Measurements from ENCODE around the gene SORCS1. TPM values are rescaled to one million over a fixed set of nuclear protein-coding genes. Genes with fewer than 3 reads are reported as not detected.

SORCS1 gene
- total RNA-seq, 1 donor from 2014 or later, result not detected

GRCh38 chr10:106992055-106992454, 172.5 kb downstream of the SORCS1 start:
- intact Hi-C loops (cut with micrococcal nuclease), result no loop called here

- intact Hi-C loops (cut with micrococcal nuclease), result no loop called here
These were observed 173.4 kb downstream of the SORCS1 start for GRCh38 chr10:106991091-106991490.

- intact Hi-C loops (cut with micrococcal nuclease), result no loop called here
These were observed 177.1 kb downstream of the SORCS1 start for GRCh38 chr10:106987362-106987761.

- intact Hi-C loops (cut with micrococcal nuclease), result no loop called here
These were observed 182.2 kb downstream of the SORCS1 start for GRCh38 chr10:106982268-106982667.

GRCh38 chr10:106981452-106982075, 182.9 kb downstream of the SORCS1 start:
- intact Hi-C loops (cut with micrococcal nuclease), result no loop called here

GRCh38 chr10:106980495-106981451, 183.7 kb downstream of the SORCS1 start:
- intact Hi-C loops (cut with micrococcal nuclease), result no loop called here

GRCh38 chr10:106978756-106979155, 185.8 kb downstream of the SORCS1 start:
- intact Hi-C loops (cut with micrococcal nuclease), result no loop called here

GRCh38 chr10:106973716-106974115, 190.8 kb downstream of the SORCS1 start:
- intact Hi-C loops (cut with micrococcal nuclease), result no loop called here

- intact Hi-C loops (cut with micrococcal nuclease), result no loop called here
These were observed 191.2 kb downstream of the SORCS1 start for GRCh38 chr10:106973288-106973687.

- intact Hi-C loops (cut with micrococcal nuclease), result no loop called here
These were observed 192.1 kb downstream of the SORCS1 start for GRCh38 chr10:106972381-106972780.

- intact Hi-C loops (cut with micrococcal nuclease), result no loop called here
These were observed 193.1 kb downstream of the SORCS1 start for GRCh38 chr10:106971411-106971831.

- intact Hi-C loops (cut with micrococcal nuclease), result no loop called here
These were observed 197.1 kb downstream of the SORCS1 start for GRCh38 chr10:106967452-106967851.

GRCh38 chr10:106960812-106961211, 203.7 kb downstream of the SORCS1 start:
- intact Hi-C loops (cut with micrococcal nuclease), result no loop called here

GRCh38 chr10:106959521-106959920, 205.0 kb downstream of the SORCS1 start:
- intact Hi-C loops (cut with micrococcal nuclease), result no loop called here

GRCh38 chr10:106958589-106959361, 205.7 kb downstream of the SORCS1 start:
- intact Hi-C loops (cut with micrococcal nuclease), result no loop called here

GRCh38 chr10:106957823-106958588, 206.5 kb downstream of the SORCS1 start:
- intact Hi-C loops (cut with micrococcal nuclease), result no loop called here

- intact Hi-C loops (cut with micrococcal nuclease), result no loop called here
These were observed 208.1 kb downstream of the SORCS1 start for GRCh38 chr10:106956216-106956915.

GRCh38 chr10:106955133-106955532, 209.4 kb downstream of the SORCS1 start:
- intact Hi-C loops (cut with micrococcal nuclease), result no loop called here

- intact Hi-C loops (cut with micrococcal nuclease), result no loop called here
These were observed 212.5 kb downstream of the SORCS1 start for GRCh38 chr10:106952033-106952432.
